NCI-H1417 (cell line): Measurements from ENCODE around the gene LST1.

Experiments used
- DNase-seq, 3 experiments: peaks; one replicate each; lab custom pipeline; 2025; lab: John Stamatoyannopoulos, UW

The LST1 gene

GRCh38 chr6:31619805-31620585 is 33.9 kb downstream of the LST1 start:
- DNase-seq, result peak; percentile 99 to 100 (median 99)

GRCh38 chr6:31620586-31621319 is 34.7 kb downstream of the LST1 start, which contains the start of gene PRRC2A:
Gene PRRC2A, plus strand, starts transcription at chr6:31620715. Its CDS starts 2,075 bp downstream, at chr6:31622790.
- DNase-seq, result peak; percentile 91 to 100 (median 99)

GRCh38 chr6:31621320-31621939 is 35.4 kb downstream of the LST1 start:
- DNase-seq, result peak in 1 of 3 experiments; percentile 56

GRCh38 chr6:31621991-31622390 is 35.9 kb downstream of the LST1 start:
- no peak for DNase-seq

GRCh38 chr6:31622684-31623091 is 36.6 kb downstream of the LST1 start:
- no peak for DNase-seq

- no peak for DNase-seq
Observed at GRCh38 chr6:31624070-31624469, 38.0 kb downstream of the LST1 start.

- no peak for DNase-seq
Observed at GRCh38 chr6:31626952-31627351, 40.9 kb downstream of the LST1 start.

- no peak for DNase-seq
Observed at GRCh38 chr6:31627690-31628287, 41.7 kb downstream of the LST1 start.

- no peak for DNase-seq
Observed at GRCh38 chr6:31629014-31629413, 42.9 kb downstream of the LST1 start.

GRCh38 chr6:31630177-31630934 is 44.3 kb downstream of the LST1 start:
- DNase-seq, result no peak

GRCh38 chr6:31631209-31631608 is 45.1 kb downstream of the LST1 start:
- no peak for DNase-seq

- no peak for DNase-seq
Observed at GRCh38 chr6:31631681-31632278, 45.7 kb downstream of the LST1 start.

- no peak for DNase-seq
Observed at GRCh38 chr6:31632279-31632946, 46.3 kb downstream of the LST1 start.

- no peak for DNase-seq
Observed at GRCh38 chr6:31633447-31633846, 47.4 kb downstream of the LST1 start.

GRCh38 chr6:31634131-31634530 is 48.1 kb downstream of the LST1 start:
- no peak for DNase-seq

- DNase-seq, result no peak
Observed at GRCh38 chr6:31634969-31635575, 49.0 kb downstream of the LST1 start.

GRCh38 chr6:31636698-31637596 is 50.9 kb downstream of the LST1 start:
- no peak for DNase-seq
